BE2C (cell line): ENCODE results near the gene LY6G6D.

Source experiments
- DNase-seq: peaks from one replicate; pipeline ENCODE4 v3.0.0-alpha.2; 2020
- H3K27me3 ChIP-seq: fragments of 250-450 bp; sonication (Bioruptor Pico); 2 replicates; pipeline ENCODE4 v1.5.1; 2020; ENCODE audit warnings: mild to moderate bottlenecking
- H3K36me3 ChIP-seq: fragments of 250-450 bp; sonication (Bioruptor Pico); 2 replicates; pipeline ENCODE4 v1.5.1; 2020; ENCODE audit warnings: mild to moderate bottlenecking
- H3K4me1 ChIP-seq: fragments of 250-450 bp; sonication (Bioruptor Pico); 2 replicates; pipeline ENCODE4 v1.5.1; 2020
- H3K4me3 ChIP-seq: 2 replicates; pipeline ENCODE4 v1.5.1; 2011; ENCODE audit warnings: low read depth, low read length
- H3K9me3 ChIP-seq: fragments of 250-450 bp; sonication (Bioruptor Pico); 2 replicates; pipeline ENCODE4 v1.5.1; 2020
- TF ChIP-seq, protein P1 (sequence below): IDR thresholded peaks from 2 replicates; pipeline ENCODE4 v1.5.1; 2012; ENCODE audit warnings: mild to moderate bottlenecking, low read depth, low read length

The LY6G6D gene

DNA sequence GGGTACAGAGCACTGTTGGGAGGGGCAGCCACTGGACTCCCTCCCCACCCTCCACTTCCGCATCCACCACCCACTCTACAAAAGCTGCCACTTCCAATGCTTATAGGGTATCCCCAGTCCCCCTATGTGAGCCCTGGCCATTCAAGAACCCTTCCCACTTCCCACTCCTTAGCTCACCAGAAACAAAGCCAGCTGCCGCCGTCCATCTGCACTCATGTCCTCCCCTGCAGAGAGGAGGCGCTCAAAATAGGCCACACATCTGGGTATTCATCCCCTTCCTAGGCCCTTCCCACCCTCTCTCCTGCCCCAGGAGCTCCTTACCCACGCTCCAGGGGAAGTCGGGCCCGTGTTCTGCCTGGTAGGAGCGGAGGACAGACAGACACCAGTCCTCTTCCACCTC is 27.8 kb upstream of the LY6G6D start:
- TF ChIP-seq, protein P1, sequence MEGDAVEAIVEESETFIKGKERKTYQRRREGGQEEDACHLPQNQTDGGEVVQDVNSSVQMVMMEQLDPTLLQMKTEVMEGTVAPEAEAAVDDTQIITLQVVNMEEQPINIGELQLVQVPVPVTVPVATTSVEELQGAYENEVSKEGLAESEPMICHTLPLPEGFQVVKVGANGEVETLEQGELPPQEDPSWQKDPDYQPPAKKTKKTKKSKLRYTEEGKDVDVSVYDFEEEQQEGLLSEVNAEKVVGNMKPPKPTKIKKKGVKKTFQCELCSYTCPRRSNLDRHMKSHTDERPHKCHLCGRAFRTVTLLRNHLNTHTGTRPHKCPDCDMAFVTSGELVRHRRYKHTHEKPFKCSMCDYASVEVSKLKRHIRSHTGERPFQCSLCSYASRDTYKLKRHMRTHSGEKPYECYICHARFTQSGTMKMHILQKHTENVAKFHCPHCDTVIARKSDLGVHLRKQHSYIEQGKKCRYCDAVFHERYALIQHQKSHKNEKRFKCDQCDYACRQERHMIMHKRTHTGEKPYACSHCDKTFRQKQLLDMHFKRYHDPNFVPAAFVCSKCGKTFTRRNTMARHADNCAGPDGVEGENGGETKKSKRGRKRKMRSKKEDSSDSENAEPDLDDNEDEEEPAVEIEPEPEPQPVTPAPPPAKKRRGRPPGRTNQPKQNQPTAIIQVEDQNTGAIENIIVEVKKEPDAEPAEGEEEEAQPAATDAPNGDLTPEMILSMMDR, result no peak
- Histone ChIP-seq H3K4me3 (no peak overlapping the region), H3K9me3 (no peaks in the 10 kb centered on the region), H3K27me3 (no peaks in the 10 kb centered on the region), H3K4me1 (no peaks in the 10 kb centered on the region), H3K36me3 (no peaks in the 10 kb centered on the region)
- no peak for DNase-seq

DNA sequence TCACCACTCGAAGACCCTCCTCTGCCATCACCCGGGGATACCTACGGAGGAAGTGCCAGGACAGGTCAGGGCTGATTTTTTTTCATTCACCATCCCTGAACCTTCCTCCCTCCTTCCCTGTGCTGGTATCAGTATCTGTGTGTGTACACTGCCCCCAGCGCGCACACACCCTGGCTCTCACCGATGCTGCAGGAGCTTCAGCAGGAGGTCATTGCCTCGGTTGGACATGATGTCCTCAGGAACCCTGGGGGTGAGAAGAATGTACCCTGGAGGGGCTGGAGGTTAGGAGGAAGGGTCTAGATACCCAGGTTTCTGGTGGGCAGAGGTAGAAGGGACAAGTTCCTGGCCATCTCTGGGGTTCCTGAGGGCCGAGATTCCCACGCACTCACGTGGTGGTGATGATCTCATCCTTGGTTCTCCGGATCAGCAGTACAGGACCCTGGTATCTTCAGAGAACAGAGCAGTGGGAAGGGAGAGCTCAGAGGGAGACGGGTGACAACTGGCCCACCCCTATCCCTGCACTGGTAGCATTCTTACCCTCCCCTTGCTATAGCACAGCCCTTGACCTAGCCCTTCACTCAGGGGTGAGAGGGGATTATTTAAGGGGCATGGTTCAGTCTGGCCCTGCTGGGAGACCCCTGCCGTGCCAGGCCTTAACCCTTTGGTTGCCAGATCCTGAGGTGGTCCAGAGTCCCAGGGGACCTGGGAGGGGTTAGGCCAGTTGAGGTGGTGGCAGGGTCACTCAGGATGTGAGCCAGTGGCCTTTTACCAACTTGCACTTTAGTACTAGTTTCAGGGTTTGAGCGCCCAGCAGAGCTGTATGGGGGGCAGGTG is 27.1 kb upstream of the LY6G6D start:
- Histone ChIP-seq H3K36me3 (no peaks in the 10 kb centered on the region), H3K4me1 (no peaks in the 10 kb centered on the region)

GRCh38 chr6:31689249-31690110 is 25.7 kb upstream of the LY6G6D start:
- TF ChIP-seq, protein P1, result peak; percentile 51
- Histone ChIP-seq H3K27me3 (no peaks in the 10 kb centered on the region), H3K4me1 (no peaks in the 10 kb centered on the region), H3K9me3 (no peaks in the 10 kb centered on the region), H3K4me3 (no peak overlapping the region), H3K36me3 (no peaks in the 10 kb centered on the region)
- peak; percentile 24 for DNase-seq

More for the DNA sequence above, 27.1 kb upstream of the LY6G6D start:
- no peaks in the 10 kb centered on the region for H3K27me3 ChIP-seq
- no peak overlapping the region for H3K4me3 ChIP-seq
- no peak for DNase-seq
- TF ChIP-seq, protein P1, result no peak
- H3K9me3 ChIP-seq, result no peaks in the 10 kb centered on the region

DNA sequence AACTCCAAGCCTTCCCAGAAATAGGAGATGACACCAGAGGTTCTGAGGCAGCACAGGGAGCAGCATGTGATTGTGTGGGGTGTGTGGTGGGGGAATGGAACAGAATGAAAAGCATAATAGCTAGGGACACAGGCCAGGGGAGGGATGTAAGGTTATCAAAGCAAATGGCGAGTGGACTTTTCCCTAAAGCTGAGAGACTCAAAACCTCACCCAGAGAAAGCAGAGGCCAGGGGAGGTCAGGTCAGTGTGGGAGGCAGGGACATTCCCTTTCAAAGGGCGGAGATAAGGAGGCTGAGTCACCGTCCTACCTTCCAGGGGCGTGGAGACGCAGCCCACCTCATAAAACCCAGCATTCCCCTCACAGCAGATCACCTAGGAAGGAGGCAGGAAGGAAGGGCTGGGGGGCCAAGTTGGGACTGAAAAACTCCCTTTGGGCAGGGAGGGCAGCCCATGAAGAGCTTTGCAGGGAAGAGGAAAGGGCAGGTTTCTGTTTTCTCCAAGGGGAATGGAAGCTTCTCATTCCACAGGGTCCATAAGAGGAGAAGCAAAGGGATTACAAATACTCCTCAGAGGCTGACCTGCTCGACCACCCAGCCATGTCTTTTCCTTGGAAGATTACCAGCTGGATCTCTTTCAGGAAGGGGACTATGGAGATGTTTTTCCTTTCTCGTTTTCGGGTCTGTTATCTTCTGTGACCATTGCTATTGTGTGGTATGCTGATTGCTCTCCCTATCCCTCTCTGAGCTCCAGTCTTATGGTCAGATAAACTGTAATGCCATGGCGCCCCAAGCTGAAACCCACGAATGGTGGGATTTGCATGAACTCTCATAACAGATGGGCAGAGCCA is 24.7 kb upstream of the LY6G6D start:
- DNase-seq, result no peak
- TF ChIP-seq, protein P1, result no peak
- no peaks in the 10 kb centered on the region; the same call in none of the 2 replicates for H3K36me3 ChIP-seq
- no peak overlapping the region for H3K4me3 ChIP-seq
- no peaks in the 10 kb centered on the region for H3K9me3 ChIP-seq
- no peaks in the 10 kb centered on the region for H3K27me3 ChIP-seq
- H3K4me1 ChIP-seq, result no peaks in the 10 kb centered on the region

- TF ChIP-seq, protein P1, result no peak
- H3K9me3 ChIP-seq, result no peaks in the 10 kb centered on the region
- DNase-seq, result no peak
- no peak overlapping the region for H3K4me3 ChIP-seq
- H3K27me3 ChIP-seq, result no peaks in the 10 kb centered on the region
- H3K4me1 ChIP-seq, result no peaks in the 10 kb centered on the region
- H3K36me3 ChIP-seq, result no peaks in the 10 kb centered on the region; the same call in none of the 2 replicates
These were observed 24.1 kb upstream of the LY6G6D start for GRCh38 chr6:31691078-31691463.
